ENCODE data around the gene SRD5A3. TPM values are rescaled to one million over a fixed set of nuclear protein-coding genes. Genes with fewer than 3 reads are reported as not detected.

SRD5A3 gene
- 11.0 and 11.8 TPM in 2 replicates for total RNA-seq

DNA sequence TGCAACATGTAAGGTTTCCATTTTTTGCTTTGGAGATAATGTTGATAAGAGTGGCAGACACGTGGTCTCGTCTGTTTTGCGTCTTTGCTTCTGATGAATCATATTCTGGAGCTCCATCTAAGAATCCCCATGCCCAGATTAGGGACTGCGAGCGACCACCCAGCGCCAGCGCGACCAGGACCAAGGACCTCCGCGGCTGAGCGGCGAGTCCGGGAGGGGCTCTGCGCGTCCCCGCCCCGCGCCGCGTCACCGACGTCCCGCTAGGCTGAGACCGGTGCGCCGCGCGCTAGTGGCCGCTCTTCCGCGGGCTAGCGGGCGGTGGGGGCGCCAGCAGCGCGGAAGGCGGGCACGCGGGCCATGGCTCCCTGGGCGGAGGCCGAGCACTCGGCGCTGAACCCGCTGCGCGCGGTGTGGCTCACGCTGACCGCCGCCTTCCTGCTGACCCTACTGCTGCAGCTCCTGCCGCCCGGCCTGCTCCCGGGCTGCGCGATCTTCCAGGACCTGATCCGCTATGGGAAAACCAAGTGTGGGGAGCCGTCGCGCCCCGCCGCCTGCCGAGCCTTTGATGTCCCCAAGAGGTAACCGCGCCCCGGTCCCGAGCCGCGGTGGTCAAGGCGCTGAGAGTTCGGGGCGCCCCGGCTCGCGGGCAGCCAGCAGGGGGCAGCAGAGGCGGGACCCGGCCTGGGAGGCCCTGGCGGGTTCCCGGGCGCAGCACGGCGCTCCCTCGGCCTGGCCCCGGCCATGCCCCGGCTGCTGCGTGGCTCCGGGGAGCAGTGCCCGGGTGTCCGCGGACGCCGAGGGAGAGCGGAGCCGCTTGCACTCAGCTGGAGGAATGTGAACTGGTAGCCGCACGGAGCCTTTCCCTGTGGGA lies at the start of gene SRD5A3:
SRD5A3 (plus strand) TSS at position 263 of the 871 bp plus-strand sequence; CDS start at position 358, 95 bp downstream.

DNA sequence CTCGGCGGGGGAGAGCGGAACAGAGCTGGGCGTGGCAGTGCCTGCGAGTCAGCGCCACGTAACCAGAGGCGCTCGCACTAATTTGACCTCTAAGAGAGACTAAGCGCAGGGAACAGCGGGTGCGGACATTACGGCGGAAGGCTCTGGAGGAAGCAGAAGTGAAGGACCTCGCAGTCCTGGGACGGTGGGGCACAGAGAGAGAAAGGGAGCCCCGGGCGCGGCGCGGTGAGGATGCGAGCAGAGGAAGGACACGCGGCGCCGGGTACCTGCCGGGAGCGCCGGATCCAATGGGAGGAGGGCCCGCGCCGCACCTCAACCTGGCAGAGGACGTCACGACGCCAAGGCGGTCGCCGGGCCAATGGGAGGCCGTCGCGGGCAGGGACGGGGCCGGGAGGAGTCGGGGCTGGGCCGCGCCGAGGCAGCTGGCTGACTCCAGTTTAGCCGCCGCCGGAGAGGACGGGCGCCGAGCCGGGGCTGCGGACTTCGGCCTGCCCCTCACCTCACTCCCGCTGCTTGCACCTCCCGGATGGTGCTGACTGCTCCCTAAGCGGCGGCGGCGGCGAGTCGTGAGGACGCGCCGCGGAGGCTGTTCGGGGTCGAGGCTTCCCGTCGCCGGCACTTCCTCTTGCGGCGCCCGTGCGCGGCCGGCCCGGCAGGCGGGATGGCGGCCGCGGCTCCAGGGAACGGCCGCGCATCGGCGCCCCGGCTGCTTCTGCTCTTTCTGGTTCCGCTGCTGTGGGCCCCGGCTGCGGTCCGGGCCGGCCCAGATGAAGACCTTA lies 49.7 kb downstream of the SRD5A3 start, which contains the start of gene TMEM165:
TMEM165 (plus strand) TSS at position 429 of the 779 bp plus-strand sequence; CDS start at position 662, 233 bp downstream.

Other genes starting within 250 kb of the SRD5A3 start
- 0.50 and 0.74 TPM in 2 replicates for gene KDR, start 220.6 kb upstream of the SRD5A3 start, total RNA-seq
- gene TMEM165, start 49.7 kb downstream of the SRD5A3 start, total RNA-seq = 120 and 121 TPM in 2 replicates
- gene CLOCK, start 200.7 kb downstream of the SRD5A3 start, total RNA-seq = 11.7 and 14.1 TPM in 2 replicates
- not detected in 2 replicates for gene PDCL2, start 246.0 kb downstream of the SRD5A3 start, total RNA-seq

Measured in bronchus fibroblast of lung (primary cell).